Mammary epithelial cell (primary cell): ENCODE data around the gene C19orf44.

Experiments used
- EZH2 ChIP-seq: IDR thresholded peaks from 2 replicates; pipeline ENCODE4 v1.6.1; 2012; ENCODE audit warnings: low read length, inconsistent platforms, borderline replicate concordance
- TF ChIP-seq, protein P1 (sequence below), 2 donors: IDR thresholded peaks in 1 of 2; conservative IDR thresholded peaks in 1 of 2; 2 replicates each; pipeline ENCODE4 v1.5.1; 2011 to 2012; ENCODE audit warnings: inconsistent platforms in 2 of 2, low read length in 2 of 2, mild to moderate bottlenecking in 2 of 2, control low read depth in 1 of 2, low read depth in 1 of 2; ENCODE audit not compliant: insufficient read depth in 1 of 2; ENCODE audit errors: extremely low read depth in 1 of 2

DNA sequence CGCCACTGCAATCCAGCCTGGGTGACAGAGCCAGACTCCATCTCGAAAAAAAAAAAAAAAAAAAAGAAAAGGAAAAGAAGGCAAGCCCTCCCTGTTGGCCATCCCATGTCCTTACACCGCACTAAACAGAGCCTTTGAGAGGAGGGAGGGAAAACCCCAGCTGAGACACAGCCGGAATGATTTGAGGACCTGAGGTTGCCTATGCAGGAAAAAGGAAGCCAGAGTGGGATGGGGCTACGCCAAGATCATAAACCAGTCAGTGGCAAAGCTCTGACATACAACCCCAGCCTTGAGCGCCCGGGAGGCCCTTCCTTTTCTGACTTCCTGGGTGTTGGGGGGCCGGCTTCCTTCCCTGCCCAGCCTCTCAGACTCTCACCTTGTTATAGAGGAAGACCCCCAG is 58.6 kb downstream of the C19orf44 start:
- TF ChIP-seq, protein P1, sequence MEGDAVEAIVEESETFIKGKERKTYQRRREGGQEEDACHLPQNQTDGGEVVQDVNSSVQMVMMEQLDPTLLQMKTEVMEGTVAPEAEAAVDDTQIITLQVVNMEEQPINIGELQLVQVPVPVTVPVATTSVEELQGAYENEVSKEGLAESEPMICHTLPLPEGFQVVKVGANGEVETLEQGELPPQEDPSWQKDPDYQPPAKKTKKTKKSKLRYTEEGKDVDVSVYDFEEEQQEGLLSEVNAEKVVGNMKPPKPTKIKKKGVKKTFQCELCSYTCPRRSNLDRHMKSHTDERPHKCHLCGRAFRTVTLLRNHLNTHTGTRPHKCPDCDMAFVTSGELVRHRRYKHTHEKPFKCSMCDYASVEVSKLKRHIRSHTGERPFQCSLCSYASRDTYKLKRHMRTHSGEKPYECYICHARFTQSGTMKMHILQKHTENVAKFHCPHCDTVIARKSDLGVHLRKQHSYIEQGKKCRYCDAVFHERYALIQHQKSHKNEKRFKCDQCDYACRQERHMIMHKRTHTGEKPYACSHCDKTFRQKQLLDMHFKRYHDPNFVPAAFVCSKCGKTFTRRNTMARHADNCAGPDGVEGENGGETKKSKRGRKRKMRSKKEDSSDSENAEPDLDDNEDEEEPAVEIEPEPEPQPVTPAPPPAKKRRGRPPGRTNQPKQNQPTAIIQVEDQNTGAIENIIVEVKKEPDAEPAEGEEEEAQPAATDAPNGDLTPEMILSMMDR (conservative IDR thresholded peaks at IDR 0.05 in 1 of 2, IDR thresholded peaks at IDR 0.05 in 1 of 2; ENCODE audit: extremely low read depth in 1 of 2, insufficient read depth in 1 of 2, low read depth in 1 of 2, low read length in 2 of 2): no peak
- TF ChIP-seq EZH2: no peak
